NCI-H526 treated with DMSO at 0.1 percent for 48 hours (cell line): Measurements from ENCODE around the gene SETD3.
"Not testable (repeated sequence)": the region's sequence is repeated elsewhere in the genome, so short reads cannot be mapped to it uniquely, and the experiment has no call there.

Source experiments
- DNase-seq: peaks from one replicate; lab custom pipeline; 2025; lab: John Stamatoyannopoulos, UW

The SETD3 gene

GRCh38 chr14:99360774-99361595 is 119.7 kb downstream of the SETD3 start:
- DNase-seq = no peak

GRCh38 chr14:99359906-99360305 is 120.8 kb downstream of the SETD3 start:
- DNase-seq = no peak

GRCh38 chr14:99357916-99358390 is 122.7 kb downstream of the SETD3 start:
- no peak for DNase-seq

GRCh38 chr14:99357151-99357915 is 123.3 kb downstream of the SETD3 start:
- no peak for DNase-seq

GRCh38 chr14:99356031-99356608 is 124.5 kb downstream of the SETD3 start:
- no peak for DNase-seq

GRCh38 chr14:99354166-99354875 is 126.3 kb downstream of the SETD3 start:
- no peak for DNase-seq

GRCh38 chr14:99352688-99353280 is 127.9 kb downstream of the SETD3 start:
- no peak for DNase-seq

- DNase-seq = no peak
Observed at GRCh38 chr14:99351166-99352007, 129.3 kb downstream of the SETD3 start.

- DNase-seq = no peak
Observed at GRCh38 chr14:99350751-99351150, 129.9 kb downstream of the SETD3 start.

GRCh38 chr14:99349721-99350495 is 130.8 kb downstream of the SETD3 start:
- DNase-seq = no peak

- no peak for DNase-seq
Observed at GRCh38 chr14:99348816-99349614, 131.6 kb downstream of the SETD3 start.

- DNase-seq = not testable (repeated sequence)
Observed at GRCh38 chr14:99348231-99348630, 132.4 kb downstream of the SETD3 start.
